GM21515 (cell line): ENCODE results near the gene CDC6.
A peak's percentile ranks its signal among the peaks of the same experiment; 100 is the strongest.

ENCODE experiments used
- ATAC-seq: cut with Tn5 transposase; IDR thresholded peaks from one replicate; pipeline ENCODE4 v1.9.1; 2021; ENCODE audit not compliant: unreplicated experiment

CDC6 gene

DNA sequence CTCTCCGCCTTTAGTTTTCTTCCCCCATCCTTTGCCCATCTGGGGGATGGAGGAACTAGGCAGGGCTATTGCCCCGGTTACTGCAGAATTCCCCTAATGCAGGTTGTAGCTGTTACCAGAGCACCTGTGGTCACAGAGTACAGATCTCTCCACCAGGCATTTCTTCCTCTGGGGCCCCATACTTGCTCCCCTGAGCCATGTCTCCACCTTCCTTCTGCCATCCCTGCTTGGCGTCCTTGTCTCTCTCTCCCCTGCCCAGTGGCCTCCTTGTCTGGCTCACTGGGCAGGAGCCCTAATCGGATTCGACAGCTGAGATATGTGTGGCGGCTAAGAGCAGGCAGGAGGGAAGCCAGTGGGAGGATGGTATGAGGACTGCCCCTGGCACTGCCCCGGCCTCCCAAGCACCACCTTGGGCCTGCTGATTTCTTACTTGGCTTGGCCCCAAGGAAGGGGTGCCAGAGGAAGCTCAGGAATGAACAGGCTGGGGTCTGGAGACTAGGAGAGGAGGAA is 23.3 kb downstream of the CDC6 start:
- no peak for ATAC-seq

DNA sequence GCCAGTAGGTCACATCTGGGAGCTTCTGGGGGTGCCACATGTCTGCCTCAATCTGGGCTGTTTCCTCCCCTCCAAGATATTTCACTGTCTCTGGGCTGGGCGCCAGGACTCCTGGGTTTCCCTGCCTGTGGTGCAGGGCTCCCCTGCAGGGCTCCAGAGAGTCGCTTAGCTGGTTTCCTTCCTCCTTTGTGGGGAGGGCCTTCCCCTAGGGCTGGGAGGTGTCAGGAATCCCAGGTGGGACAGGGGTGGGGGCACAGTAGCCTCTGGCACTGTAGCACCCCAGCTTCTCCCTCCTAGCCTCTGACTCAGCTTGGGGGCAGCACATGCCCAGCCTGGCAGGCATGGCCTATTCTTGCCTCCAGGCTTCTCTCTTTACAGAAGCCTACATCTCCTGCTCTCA is 23.9 kb downstream of the CDC6 start:
- no peak for ATAC-seq

DNA sequence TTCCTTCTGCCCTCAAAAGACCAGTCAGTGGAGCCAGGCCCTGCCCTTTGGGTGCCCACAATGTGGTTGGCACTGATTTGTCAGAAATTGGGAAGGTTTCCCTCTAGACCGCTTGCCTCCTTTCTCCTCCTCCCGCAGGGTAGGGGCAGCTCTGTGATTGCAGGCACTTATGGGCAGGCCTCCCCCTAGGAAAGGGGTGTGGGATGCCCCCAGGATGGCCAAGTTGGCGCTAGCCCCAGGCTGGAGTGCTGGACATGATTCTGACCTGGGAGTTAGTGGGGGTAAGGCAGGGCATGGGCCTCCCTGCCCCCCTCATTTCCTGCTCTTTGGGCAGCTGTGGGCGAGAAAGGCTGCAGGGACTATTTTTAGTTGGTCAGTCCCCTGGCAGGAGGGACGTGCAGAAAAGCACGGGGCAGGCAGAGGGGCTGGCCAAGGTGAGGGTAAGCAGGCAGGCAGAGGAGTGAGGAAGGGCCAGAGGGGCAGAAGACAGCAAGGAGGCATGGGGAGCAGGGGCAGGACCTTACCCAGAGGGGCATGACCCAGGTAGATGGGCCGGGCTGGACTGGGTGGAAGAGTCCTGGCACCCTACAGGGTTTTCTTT is 24.6 kb downstream of the CDC6 start:
- ATAC-seq: no peak

DNA sequence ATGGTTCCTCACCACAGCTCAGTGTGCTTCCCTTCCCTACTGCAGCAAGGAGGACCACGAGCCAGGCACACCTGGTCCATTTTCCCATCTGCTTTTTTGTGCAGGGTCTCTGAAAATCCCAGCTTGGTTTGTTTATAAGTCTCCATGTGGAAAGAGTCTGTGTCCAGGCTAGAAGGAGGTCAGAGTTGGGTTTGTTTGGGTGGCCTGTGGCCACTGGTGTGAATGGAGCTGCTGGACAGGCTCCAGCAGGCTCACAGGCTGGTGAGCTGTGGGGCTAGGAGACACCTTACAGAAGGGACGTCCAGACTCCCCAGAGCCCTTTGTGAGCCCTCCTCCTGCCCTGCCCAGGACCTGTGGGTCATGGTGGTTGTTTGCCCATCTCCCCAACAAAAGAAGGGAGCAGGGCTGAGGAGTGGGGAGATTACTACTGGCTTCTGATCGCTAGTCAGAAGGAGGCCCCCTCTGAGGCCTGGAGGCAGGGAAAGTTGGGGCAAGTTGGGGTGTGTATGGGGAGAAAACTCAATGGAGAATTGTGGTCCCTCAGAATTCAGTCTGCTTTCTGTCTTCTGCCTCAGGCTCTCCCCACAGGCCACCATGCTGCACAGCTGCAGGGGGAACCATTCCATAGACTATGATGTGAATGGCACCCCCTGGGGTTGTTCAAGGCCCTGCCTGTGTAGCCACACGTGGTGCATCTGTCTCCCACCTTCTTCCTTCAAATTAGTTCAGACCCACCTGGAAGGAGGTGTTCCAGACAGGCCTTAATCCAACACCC is 25.4 kb downstream of the CDC6 start:
- ATAC-seq: no peak

DNA sequence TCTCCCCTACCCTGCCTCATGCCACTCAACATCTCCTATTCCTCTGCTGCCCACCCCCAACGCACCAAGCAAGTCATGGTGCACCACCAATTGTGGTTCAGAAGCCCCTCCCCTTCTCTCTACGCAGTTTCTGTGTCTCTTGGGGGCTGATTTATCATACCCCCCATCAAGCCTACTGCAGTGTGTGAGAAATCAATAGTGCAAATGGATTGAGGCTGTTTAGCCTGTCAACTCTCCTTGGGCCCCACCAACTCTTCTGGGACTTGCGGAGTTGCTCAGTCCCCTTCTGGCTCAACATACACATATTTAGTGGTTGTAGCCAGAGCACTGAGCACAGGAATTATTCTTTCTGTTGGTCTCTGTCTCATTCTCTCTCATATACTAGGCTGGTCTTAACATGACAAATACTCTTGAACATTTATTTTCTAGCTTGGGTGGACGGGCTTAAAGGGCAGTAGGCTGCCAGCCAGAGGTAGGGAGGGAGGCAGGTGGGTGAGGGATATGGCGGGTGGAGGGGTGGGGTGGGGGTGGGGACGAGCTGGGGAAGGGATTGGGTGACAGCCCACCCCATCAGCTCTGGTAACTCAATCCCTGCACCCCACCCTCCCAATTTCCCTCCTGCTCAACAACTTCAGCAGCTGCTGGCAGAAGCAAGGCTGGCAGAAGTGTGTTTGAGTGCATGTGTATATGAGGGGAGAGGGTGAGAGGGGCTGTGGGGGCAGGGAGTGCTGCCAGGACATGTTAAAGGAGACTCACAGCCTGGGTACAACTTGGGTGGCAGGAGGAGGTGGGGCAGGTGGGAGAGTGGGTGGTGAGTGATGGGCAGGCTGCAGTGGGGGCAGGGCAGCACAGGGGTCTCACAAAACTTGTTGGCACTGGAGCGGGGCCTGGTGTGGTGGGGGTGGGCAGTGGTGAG is 26.2 kb downstream of the CDC6 start:
- ATAC-seq: no peak

DNA sequence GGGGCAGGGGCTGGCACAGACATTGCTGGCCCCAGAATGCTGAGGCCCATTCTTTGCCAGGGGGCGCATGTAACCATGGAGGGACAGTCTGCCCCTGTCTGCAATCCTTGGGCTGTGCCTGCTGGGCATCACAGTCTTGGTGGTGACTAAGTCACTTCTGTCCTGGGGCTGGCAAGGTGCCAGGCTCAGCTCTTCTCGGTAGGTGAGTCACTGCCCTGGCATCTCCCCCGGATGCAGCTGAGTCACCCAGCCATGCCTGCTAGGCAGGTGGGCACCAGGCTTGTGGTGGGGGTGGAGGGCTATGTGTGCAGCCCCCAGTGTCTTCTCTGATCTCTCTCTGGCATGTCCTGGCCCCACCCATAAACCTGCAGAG is 26.9 kb downstream of the CDC6 start:
- no peak for ATAC-seq

DNA sequence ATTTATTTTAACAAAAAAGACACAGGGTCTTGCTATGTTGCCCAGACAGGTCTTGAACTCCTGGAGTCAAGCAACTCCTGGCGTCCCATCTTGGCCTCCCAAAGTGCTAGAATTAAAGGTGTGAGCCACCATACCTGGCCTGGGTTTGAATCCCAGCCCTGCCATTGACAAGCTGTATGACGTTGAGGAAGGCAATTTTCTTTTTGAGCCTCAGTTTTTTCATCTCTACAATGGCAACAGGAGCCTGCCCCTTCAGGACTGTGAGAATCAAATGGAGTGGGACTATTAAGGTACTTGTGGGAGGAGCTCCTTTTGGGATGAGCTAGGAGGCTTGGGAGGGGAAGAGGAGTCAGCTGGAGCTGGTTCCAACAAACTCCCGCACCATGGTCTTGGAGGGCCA is 27.5 kb downstream of the CDC6 start:
- no peak for ATAC-seq

DNA sequence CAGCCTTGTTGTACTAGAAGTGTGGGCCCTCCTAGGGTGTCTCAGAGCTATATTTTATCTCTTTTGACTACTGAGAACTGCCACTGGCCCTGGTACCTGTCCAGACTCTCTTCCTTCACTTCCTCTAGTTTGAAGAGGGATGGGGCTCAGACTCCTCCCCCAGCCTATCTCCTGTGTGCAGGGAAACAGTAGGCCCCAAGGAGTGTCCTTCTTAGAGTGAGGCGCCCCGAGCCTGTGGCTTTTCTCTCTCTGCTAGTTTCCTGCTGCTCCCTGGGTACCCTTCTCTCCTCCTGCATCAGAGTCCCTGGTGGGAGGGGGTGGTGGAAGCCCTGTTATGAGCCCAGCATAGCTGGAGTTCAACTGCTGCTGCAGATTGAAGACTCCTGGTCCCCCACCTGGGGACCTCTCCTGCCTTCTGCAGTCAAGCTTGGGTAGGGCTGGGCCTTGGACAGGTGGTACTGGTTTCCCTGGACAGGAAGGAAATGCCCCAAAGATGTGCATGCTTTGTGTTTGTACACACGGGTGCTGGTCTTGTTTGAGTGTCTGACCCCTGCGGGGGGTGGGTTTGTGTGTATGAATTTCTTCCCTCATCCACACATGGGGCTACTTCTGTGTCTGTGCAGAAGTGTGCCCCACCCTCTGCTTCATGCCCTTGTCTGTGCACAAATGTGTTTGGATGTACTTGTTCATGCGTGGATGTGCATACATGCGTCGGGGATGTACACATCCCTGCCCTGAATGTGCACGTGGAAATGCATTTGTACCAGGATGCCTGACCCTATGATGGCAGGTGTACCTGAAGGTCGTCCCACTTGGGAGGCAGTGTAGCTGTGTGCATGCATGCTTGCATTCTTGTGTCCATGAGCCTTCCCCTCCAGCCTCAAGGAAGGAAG is 28.2 kb downstream of the CDC6 start:
- no peak for ATAC-seq

DNA sequence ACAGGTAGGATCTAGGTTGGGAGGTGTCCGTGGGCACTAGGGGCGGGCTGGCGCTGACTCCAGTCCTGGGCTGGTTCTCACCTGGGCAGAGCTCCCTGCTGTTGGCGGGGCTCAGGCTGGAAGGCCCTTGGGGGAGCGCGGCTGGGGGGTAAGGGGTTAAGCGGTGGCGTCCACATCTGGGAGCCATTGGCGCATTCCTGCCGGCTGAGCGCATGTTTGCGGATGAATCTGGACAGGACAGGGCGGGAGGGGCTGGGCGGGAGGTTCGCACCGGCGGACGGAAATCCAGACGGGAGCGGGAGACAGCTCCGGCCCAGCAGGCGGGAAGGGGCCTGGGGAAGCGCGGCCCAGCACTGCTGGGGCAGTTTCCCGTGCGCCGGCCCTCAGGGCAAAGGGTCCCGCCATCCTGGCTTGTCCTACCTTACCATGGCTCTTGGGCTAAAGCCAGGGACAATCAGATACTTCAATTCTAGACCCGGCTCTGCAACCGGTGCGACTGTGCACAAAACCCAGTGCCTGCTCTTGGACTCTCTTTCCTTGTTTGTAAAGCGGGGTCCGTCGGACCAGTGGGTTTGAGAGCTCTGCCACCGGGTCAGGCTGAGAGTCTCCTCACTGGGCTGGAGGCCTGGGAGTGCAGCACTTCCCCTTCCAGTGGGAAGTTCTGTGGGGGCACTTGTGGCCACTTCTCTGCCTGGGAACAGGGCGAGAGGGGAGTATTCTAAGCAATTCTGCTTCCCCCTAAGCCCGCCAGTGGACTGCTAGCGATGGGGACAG is 29.1 kb downstream of the CDC6 start:
- ATAC-seq: no peak

DNA sequence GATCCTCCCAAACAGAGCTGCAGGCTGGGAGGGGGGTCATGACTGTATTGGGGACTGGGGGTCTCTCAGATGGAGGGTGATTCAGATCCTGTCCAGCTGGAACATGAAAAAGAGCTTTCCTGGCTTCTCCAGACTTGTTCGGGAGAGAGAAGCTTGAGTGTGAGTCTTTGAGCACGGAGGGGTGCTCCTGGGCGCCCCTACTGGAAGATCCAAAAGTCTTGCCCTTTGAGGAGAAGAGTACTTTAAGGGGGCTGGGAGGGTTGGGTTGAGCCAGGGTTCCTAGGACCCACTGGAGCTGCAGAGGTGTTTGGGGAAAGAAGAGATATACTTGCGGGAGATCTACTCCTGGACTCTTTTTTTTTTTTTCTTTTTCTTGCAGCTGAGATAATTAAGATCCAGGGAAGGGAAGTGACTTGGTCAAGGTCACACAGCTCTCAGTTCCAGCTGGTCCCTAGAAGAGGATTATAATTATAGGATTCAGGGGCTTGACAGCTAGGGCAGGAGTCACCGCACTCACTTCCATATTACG is 29.7 kb downstream of the CDC6 start:
- no peak for ATAC-seq

DNA sequence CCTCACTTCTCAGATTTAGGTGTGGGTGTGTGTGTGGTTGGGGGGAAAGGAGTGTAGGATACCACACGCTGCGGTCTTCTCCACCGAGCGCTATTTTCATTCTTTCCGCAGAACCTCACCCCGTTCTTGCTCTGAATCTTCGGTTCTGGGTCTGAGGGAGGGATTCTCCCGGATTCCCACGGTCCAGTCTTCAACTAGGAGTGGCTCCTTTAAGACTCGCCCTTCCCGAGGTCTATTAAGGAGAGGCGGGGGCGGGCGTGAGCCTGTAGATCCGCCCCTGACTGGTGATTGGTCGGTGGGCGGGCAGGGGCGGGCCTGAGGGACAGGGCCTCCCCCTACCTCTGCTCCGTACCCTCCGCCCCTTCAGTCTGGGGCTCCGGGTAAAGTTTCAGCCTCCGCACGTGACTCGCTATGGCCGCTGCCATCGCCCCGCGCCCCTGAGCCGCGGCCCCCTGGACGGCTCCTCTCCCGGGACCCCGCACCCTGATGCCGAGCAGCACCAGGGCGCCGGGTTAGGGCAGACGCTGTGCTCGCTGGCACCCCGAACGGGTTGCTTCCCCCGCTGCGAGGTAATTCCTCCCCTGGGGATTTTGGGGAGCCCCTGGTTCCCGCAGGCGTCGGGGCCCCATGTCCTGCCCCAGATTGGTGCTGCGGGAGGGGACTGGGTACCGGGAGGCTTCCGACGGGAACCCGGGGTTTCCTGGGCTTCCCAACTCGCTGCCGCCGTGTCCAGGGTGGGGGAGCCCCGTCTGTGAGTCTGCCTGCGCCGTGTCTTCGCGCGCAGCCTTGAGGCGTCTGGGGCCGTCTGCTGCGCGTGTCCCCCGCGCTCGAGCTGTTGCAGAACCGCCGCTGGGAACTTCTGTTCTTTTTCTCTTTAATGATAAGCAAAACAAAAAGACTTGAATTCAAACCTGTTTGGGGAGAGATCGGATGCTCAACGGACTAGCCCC is 30.5 kb downstream of the CDC6 start:
- peak; percentile 51 for ATAC-seq

DNA sequence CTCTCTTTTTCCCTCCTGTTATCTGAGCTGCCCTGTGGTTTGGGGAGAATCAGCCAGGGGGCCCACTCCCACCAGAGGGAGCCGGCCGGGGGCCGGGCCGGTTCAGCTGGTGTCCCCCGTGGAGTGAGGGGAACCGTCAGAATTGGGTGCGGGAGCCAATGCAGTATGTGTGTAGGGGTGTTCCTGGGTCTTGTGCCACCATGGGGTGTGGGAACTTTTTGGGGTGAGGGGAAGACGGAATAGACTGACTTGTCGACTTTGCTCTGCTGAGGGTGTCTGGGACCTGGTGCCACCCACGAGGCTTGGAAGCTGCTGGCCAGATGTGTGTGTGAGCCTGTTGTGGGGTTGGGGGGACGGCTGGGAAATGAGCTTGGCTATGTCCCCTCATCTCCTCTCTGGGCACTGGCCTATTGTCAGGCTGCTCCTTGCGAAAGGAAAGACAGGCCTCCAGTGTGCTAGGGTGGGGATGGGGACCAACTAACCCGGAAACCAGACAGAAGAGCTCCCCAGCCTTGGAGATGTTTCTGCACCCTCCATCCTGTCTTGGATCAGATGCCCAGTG is 31.2 kb downstream of the CDC6 start:
- ATAC-seq: no peak

DNA sequence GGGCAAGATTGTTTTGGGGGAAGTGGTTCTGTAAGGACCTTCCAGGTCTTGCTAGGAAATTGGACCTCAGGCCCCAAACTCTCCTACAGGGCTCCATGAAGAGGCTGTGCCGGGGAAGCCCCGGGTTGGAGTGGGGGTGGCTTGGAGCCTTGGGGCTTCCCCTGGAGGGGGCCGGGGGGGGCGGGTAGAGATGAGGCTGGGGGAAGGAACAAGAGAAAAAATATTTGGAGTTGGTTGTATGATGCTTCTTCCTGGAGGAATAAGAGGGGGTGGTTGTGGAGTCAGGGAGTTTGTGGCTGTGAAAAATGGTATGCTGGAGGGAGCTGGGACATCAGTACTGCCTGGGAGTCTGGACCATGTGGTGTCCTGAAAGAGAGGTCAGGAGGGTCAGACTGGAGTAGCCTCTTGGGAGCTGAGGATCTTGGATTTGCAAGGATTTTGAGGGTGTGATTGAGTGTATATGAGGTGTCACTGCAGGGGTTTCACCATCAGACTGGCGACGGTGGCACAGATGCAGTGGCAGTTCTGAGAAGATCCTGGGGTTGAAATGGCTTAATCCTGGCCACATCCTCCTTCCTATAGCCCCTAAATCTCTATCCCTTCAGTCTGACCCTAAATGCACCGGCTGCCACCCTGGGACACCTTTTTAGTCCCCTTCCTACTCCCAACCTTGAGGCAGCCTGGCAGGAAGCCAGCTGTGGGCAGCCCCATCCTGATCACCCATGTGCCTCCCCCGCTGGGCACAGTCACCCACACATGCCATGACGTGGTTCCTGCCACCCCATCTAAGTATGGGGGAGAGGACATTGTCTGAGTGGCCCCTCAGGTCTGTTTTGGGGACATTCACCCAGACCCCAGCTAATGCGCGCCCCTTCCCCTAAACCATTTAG is 32.2 kb downstream of the CDC6 start:
- ATAC-seq: no peak

DNA sequence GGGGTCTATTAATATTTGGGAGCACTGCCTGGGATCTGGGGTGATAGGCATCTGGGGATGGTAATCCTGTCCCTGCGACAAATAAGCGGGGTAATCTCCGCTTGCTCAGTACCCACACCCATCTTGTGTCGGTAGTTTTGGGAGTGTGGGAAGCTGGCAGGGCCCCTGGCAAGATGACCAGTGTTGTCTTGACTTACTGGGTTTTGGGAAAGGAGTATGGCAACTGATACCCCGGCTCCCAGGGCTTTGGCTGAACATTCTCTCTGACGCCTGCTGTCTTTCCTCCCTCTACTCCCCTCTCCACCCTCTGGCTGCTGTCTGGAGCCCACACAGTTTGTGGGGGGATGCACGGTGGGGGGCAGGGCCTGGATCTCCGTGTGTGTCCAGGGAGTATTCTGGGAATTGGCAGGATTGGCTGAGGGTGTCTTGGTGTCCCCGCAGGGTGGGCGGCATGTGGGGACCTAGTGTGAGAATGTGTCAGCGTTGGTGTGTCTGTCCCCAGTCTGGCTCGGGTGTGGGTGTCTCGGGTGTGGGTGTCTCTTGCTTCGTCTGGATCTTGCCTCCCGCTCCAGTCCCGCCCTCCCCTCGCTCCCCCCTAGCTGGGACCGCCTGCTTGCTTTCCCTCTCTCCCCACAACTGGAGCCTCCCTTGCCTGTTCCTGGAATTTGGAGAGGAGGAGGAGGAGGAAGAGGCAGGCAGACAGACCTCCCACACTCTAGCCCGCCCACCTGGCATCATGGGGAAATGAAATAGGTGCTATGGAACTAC is 33.3 kb downstream of the CDC6 start:
- ATAC-seq: no peak

DNA sequence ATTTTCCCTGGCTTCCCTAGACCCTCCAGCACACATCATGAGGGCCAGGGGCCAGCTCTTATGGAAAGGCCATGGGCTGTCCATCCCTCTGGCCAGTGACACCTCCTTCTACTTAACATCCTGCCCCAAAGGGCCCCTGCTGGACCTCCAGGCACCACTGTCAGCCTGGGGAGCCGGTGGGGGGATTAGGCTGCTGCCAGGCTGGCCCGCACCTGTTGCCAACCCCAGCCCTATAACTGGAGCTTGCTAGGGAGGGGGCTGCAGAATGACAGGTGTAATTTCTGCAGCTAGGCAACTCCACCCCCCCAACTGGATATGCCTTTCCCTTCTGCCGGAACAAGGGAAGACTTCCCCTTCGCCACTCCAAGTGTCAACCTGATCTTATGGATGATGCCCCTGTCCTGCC is 33.8 kb downstream of the CDC6 start:
- ATAC-seq: no peak

DNA sequence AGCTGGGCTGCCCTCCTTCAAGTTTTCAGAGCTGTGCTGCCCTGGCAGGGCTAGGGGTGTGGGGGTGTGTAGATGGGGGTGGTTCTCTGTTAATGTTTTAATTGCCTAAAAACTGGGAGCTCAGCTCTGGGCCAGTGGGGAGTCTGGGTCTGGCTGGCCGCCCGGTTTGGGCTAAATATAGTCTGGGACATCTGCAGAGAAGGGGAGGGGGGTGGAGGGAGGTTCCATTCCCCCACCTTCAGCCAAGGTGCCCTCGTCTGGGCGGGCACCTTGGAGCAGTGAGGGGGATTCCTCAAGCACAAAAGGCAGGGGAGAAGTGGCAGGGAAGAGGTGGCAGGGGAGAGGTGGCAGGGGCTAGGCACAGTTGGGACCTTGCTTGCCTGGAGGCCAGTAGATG is 34.3 kb downstream of the CDC6 start:
- ATAC-seq: no peak
